ENCODE measurements around the gene BLMH. TPM values are rescaled to one million over a fixed set of nuclear protein-coding genes. Genes with fewer than 3 reads are reported as not detected.

The BLMH gene
- total and polyA plus RNA-seq, 2 donors (not counting 1 experiment from before 2014, with no cell fraction given): 23.0 to 26.1 TPM

- peak in 1 of 2 donors; percentile 6 for DNase-seq (ENCODE audit: low read depth in 2 of 2)
Observed at GRCh38 chr17:30304778-30305177, 13.0 kb upstream of the BLMH start.

GRCh38 chr17:30302241-30302640, 10.5 kb upstream of the BLMH start:
- no peak overlapping the region for H3K4me3 ChIP-seq (replicated peaks in 1 of 4; ENCODE audit: control extremely low read depth in 1 of 4, insufficient read depth in 1 of 4, low read depth in 3 of 4, low read length in 4 of 4)
- no peaks in the 10 kb centered on the region for H3K36me3 ChIP-seq (ENCODE audit: control insufficient read depth, insufficient read depth, low read length)
- no peaks in the 10 kb centered on the region for H3K9me3 ChIP-seq (ENCODE audit: control insufficient read depth, insufficient read depth, low read depth, low read length)
- H3K9ac ChIP-seq (ENCODE audit: insufficient read depth, low read length): no peak overlapping the region
- no peak overlapping the region for H2AFZ ChIP-seq (ENCODE audit: low read length)
- no peaks in the 10 kb centered on the region for H3K27me3 ChIP-seq (ENCODE audit: control insufficient read depth, insufficient read depth, low read length)
- TF ChIP-seq, protein P1, sequence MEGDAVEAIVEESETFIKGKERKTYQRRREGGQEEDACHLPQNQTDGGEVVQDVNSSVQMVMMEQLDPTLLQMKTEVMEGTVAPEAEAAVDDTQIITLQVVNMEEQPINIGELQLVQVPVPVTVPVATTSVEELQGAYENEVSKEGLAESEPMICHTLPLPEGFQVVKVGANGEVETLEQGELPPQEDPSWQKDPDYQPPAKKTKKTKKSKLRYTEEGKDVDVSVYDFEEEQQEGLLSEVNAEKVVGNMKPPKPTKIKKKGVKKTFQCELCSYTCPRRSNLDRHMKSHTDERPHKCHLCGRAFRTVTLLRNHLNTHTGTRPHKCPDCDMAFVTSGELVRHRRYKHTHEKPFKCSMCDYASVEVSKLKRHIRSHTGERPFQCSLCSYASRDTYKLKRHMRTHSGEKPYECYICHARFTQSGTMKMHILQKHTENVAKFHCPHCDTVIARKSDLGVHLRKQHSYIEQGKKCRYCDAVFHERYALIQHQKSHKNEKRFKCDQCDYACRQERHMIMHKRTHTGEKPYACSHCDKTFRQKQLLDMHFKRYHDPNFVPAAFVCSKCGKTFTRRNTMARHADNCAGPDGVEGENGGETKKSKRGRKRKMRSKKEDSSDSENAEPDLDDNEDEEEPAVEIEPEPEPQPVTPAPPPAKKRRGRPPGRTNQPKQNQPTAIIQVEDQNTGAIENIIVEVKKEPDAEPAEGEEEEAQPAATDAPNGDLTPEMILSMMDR (conservative IDR thresholded peaks at IDR 0.05 in 1 of 2, IDR thresholded peaks at IDR 0.05 in 1 of 2; ENCODE audit: low read depth in 1 of 2, low read length in 2 of 2): no peak
- TF ChIP-seq EZH2 (IDR thresholded peaks at IDR 0.05; ENCODE audit: low read length, missing control alignments): no peak
- H3K27ac ChIP-seq (ENCODE audit: insufficient read depth, low read length): no peak overlapping the region
- no peak for DNase-seq (ENCODE audit: low read depth in 2 of 2)
- no peaks in the 10 kb centered on the region for H3K4me1 ChIP-seq (ENCODE audit: control insufficient read depth, extremely low read depth, insufficient read depth, low read length)
- H4K20me1 ChIP-seq (ENCODE audit: control insufficient read depth, extremely low read depth, insufficient read depth, low read length): no peaks in the 10 kb centered on the region
- no peaks in the 10 kb centered on the region for H3K79me2 ChIP-seq (ENCODE audit: control insufficient read depth, insufficient read depth, low read length)
- H3K4me2 ChIP-seq (ENCODE audit: extremely low read depth, insufficient read depth, low read length): no peak overlapping the region

More at GRCh38 chr17:30304778-30305177, 13.0 kb upstream of the BLMH start:
- no peak overlapping the region for H3K4me2 ChIP-seq (ENCODE audit: extremely low read depth, insufficient read depth, low read length)
- no peaks in the 10 kb centered on the region for H3K79me2 ChIP-seq (ENCODE audit: control insufficient read depth, insufficient read depth, low read length)
- H4K20me1 ChIP-seq (ENCODE audit: control insufficient read depth, extremely low read depth, insufficient read depth, low read length): no peaks in the 10 kb centered on the region
- no peak overlapping the region for H3K9ac ChIP-seq (ENCODE audit: insufficient read depth, low read length)
- no peaks in the 10 kb centered on the region for H3K9me3 ChIP-seq (ENCODE audit: control insufficient read depth, insufficient read depth, low read depth, low read length)
- no peaks in the 10 kb centered on the region for H3K36me3 ChIP-seq (ENCODE audit: control insufficient read depth, insufficient read depth, low read length)
- H3K4me1 ChIP-seq (ENCODE audit: control insufficient read depth, extremely low read depth, insufficient read depth, low read length): no peaks in the 10 kb centered on the region
- H3K4me3 ChIP-seq (replicated peaks in 1 of 4; ENCODE audit: control extremely low read depth in 1 of 4, insufficient read depth in 1 of 4, low read depth in 3 of 4, low read length in 4 of 4): no peak overlapping the region
- H2AFZ ChIP-seq (ENCODE audit: low read length): no peak overlapping the region
- no peaks in the 10 kb centered on the region for H3K27me3 ChIP-seq (ENCODE audit: control insufficient read depth, insufficient read depth, low read length)
- TF ChIP-seq, protein P1 (conservative IDR thresholded peaks at IDR 0.05 in 1 of 2, IDR thresholded peaks at IDR 0.05 in 1 of 2; ENCODE audit: low read depth in 1 of 2, low read length in 2 of 2): no peak
- TF ChIP-seq EZH2 (IDR thresholded peaks at IDR 0.05; ENCODE audit: low read length, missing control alignments): no peak
- no peak overlapping the region for H3K27ac ChIP-seq (ENCODE audit: insufficient read depth, low read length)

- TF ChIP-seq, protein P1 (conservative IDR thresholded peaks at IDR 0.05 in 1 of 2, IDR thresholded peaks at IDR 0.05 in 1 of 2; ENCODE audit: low read depth in 1 of 2, low read length in 2 of 2): no peak
- TF ChIP-seq EZH2 (IDR thresholded peaks at IDR 0.05; ENCODE audit: low read length, missing control alignments): no peak
- H4K20me1 ChIP-seq (ENCODE audit: control insufficient read depth, extremely low read depth, insufficient read depth, low read length): no peaks in the 10 kb centered on the region
Observed at GRCh38 chr17:30300818-30301217, 9.1 kb upstream of the BLMH start.

More at GRCh38 chr17:30300818-30301217, 9.1 kb upstream of the BLMH start:
- H3K36me3 ChIP-seq (ENCODE audit: control insufficient read depth, insufficient read depth, low read length): no peaks in the 10 kb centered on the region
- DNase-seq (ENCODE audit: low read depth in 2 of 2): no peak
- no peak overlapping the region for H2AFZ ChIP-seq (ENCODE audit: low read length)
- H3K79me2 ChIP-seq (ENCODE audit: control insufficient read depth, insufficient read depth, low read length): no peaks in the 10 kb centered on the region
- no peak overlapping the region for H3K9ac ChIP-seq (ENCODE audit: insufficient read depth, low read length)
- H3K4me2 ChIP-seq (ENCODE audit: extremely low read depth, insufficient read depth, low read length): no peak overlapping the region
- H3K4me1 ChIP-seq (ENCODE audit: control insufficient read depth, extremely low read depth, insufficient read depth, low read length): no peaks in the 10 kb centered on the region
- H3K4me3 ChIP-seq (replicated peaks in 1 of 4; ENCODE audit: control extremely low read depth in 1 of 4, insufficient read depth in 1 of 4, low read depth in 3 of 4, low read length in 4 of 4): no peak overlapping the region
- no peak overlapping the region for H3K27ac ChIP-seq (ENCODE audit: insufficient read depth, low read length)
- no peaks in the 10 kb centered on the region for H3K27me3 ChIP-seq (ENCODE audit: control insufficient read depth, insufficient read depth, low read length)
- H3K9me3 ChIP-seq (ENCODE audit: control insufficient read depth, insufficient read depth, low read depth, low read length): no peaks in the 10 kb centered on the region

Data from fibroblast of lung (primary cell).